Measurements from ENCODE around the gene ABCG5.

The ABCG5 gene

DNA sequence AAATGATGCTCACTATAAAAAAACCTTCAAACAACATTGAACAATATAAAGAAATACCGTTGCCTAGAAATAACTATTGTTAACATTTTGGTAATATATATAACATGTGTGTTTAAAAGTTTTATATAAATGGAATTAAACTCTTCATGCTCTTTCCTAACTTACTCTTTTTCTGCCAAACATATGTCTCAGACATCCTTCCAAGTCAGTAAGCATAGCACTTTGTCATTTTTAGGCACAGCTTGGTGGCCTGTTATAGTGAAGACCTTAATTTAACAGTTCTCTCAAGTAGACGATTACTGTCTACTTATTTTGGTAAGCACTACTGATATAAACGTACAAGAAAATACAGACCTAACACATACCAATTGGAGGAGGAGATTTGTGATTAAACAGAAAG is 23.9 kb downstream of the ABCG5 start:
- Mint-ChIP-seq H3K4me3 (no peak overlapping the region), H3K27ac (ENCODE audit: low read depth) (no peak overlapping the region), H3K4me1 (no peaks in the 10 kb centered on the region), H3K36me3 (ENCODE audit: insufficient read depth) (no peaks in the 10 kb centered on the region), H3K9me3 (no peaks in the 10 kb centered on the region), H3K27me3 (no peaks in the 10 kb centered on the region)
- DNase-seq (ENCODE audit: low spot score in 2 of 2) (no peak), ATAC-seq (replicated peaks; ENCODE audit: extremely low read depth, poor library complexity, severe bottlenecking) (no peak)

DNA sequence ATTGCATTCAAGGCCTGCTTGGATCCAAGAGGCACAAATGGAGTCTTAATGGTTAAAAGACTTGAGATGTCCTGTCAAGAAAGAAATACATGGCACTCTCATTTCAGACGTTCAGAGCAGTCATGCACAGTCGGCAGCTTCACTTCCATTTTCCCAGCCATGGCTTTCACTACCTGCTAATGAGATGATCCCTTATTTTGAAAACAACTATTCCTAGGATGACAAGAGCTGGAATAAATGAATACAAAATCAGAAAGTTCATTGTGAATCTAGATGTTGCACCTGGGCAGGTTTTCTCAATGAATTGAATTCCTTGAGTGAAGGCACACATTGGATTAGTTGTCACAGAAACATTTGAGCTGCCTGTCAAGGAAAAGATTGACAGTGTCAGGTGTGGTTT is 25.7 kb downstream of the ABCG5 start:
- DNase-seq (ENCODE audit: low spot score in 2 of 2) (no peak), ATAC-seq (replicated peaks; ENCODE audit: extremely low read depth, poor library complexity, severe bottlenecking) (no peak)
- Mint-ChIP-seq H3K27ac (ENCODE audit: low read depth) (no peak overlapping the region), H3K4me3 (no peak overlapping the region), H3K9me3 (no peaks in the 10 kb centered on the region), H3K36me3 (ENCODE audit: insufficient read depth) (no peaks in the 10 kb centered on the region), H3K4me1 (no peaks in the 10 kb centered on the region), H3K27me3 (no peaks in the 10 kb centered on the region)

DNA sequence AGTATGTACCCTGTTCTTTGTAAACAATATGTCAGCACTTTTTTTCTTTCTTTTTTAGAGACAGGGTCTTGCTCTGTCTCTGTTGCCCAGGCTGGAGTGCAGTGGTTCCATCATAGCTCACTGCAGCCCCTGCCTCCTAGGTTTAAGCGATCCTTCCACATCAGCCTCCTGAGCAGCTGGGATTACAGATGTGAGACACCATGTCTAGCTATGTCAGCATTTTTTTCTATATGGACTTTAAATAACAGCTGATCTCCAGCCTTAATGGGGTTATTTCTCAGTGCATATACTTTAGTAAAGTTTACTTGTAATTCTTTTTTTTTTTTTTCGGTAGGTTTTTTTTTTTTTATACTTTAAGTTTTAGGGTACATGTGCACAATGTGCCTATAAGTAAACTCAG is 26.6 kb downstream of the ABCG5 start:
- no peak for DNase-seq (ENCODE audit: low spot score in 2 of 2)
- H3K36me3 Mint-ChIP-seq (ENCODE audit: insufficient read depth) = peaks cover 1% of the 10 kb centered on the region
- no peaks in the 10 kb centered on the region for H3K4me1 Mint-ChIP-seq
- H3K27me3 Mint-ChIP-seq = no peaks in the 10 kb centered on the region
- H3K27ac Mint-ChIP-seq (ENCODE audit: low read depth) = no peak overlapping the region
- H3K4me3 Mint-ChIP-seq = no peak overlapping the region
- ATAC-seq (replicated peaks; ENCODE audit: extremely low read depth, poor library complexity, severe bottlenecking) = no peak
- H3K9me3 Mint-ChIP-seq = no peaks in the 10 kb centered on the region

DNA sequence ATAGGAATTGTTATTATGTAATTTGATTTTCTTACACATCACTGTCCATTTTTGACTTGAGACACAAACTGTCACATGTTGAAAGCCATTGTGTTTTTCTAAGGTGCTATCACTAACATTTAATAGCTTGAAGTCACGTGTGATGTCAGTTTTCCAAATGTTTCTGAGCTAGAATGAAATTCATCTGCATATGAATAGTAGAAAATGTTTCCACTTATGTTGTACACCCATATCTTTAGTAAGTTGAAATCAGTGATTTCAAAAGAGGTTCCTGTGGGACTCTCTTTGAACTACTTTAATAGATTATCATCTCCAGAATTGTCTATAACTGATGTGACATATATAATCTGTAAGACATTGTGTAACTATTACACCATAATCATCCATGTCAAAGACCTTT is 27.8 kb downstream of the ABCG5 start:
- ATAC-seq (replicated peaks; ENCODE audit: extremely low read depth, poor library complexity, severe bottlenecking) = no peak
- H3K9me3 Mint-ChIP-seq = no peaks in the 10 kb centered on the region
- peaks cover 4% of the 10 kb centered on the region for H3K36me3 Mint-ChIP-seq (ENCODE audit: insufficient read depth)
- H3K27ac Mint-ChIP-seq (ENCODE audit: low read depth) = no peak overlapping the region
- no peaks in the 10 kb centered on the region for H3K4me1 Mint-ChIP-seq
- H3K4me3 Mint-ChIP-seq = no peak overlapping the region
- DNase-seq (ENCODE audit: low spot score in 2 of 2) = no peak
- H3K27me3 Mint-ChIP-seq = no peaks in the 10 kb centered on the region

DNA sequence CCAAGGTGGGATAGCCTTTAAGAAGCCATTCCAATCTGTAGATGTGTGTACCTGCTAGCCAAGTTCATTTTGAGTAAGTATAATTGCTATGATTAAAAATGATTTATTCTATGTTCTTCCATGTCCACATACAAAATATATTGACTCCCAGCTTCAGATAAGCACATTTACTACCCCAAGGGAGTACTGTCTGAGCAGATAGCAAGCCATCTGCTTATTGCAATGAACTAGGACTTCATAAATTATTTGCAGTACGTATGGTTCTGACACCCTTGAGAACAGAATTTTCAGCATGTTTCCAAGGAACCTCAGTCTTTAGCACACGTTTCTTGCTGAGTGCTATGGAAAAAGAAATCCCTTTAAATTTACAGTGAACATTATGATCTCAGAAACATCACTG is 28.2 kb downstream of the ABCG5 start:
- Mint-ChIP-seq H3K4me3 (no peak overlapping the region), H3K36me3 (ENCODE audit: insufficient read depth) (peaks cover 4% of the 10 kb centered on the region), H3K27ac (ENCODE audit: low read depth) (no peak overlapping the region), H3K27me3 (no peaks in the 10 kb centered on the region), H3K9me3 (no peaks in the 10 kb centered on the region), H3K4me1 (no peaks in the 10 kb centered on the region)
- ATAC-seq (replicated peaks; ENCODE audit: extremely low read depth, poor library complexity, severe bottlenecking) (no peak), DNase-seq (ENCODE audit: low spot score in 2 of 2) (no peak)

DNA sequence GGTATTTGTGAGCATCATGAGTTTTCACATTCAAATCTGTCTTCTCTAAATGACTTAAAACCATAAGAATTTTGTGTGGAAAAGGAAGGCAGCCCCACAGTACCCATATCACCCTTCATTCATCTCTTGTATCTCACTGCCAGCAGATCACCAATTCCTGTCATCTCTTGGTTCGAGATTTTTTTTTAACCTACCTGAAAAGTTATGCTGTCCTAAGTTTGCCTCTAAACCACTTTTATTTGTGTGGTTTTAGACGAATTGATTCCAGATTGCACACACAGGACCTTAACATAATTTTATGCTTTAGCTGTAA is 32.0 kb downstream of the ABCG5 start:
- H3K4me3 Mint-ChIP-seq = no peak overlapping the region
- H3K9me3 Mint-ChIP-seq = no peaks in the 10 kb centered on the region
- H3K4me1 Mint-ChIP-seq = no peaks in the 10 kb centered on the region
- H3K36me3 Mint-ChIP-seq (ENCODE audit: insufficient read depth) = peaks cover 8% of the 10 kb centered on the region
- no peak for ATAC-seq (replicated peaks; ENCODE audit: extremely low read depth, poor library complexity, severe bottlenecking)
- no peak overlapping the region for H3K27ac Mint-ChIP-seq (ENCODE audit: low read depth)
- no peak for DNase-seq (ENCODE audit: low spot score in 2 of 2)
- H3K27me3 Mint-ChIP-seq = no peaks in the 10 kb centered on the region

DNA sequence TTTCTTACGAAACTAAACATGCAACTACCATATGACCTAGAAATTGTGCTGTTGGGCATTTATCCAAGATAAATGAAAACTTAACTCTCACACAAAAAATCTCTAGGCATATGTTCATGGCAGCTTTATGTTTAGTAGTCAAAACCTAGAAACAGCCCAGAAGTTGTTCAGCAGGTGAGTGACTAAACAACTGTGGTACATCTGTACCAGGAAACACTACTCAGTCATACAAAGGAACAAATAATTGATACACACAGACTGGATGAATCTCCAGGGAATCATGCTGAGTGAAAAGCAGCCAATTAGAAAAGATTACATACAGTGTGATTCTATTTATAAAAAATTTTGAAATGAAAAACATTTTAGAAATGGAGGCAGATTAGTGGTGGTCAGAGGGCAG is 35.5 kb downstream of the ABCG5 start:
- no peak for ATAC-seq (replicated peaks; ENCODE audit: extremely low read depth, poor library complexity, severe bottlenecking)
- DNase-seq (ENCODE audit: low spot score in 2 of 2) = no peak
- H3K9me3 Mint-ChIP-seq = no peaks in the 10 kb centered on the region
- H3K4me1 Mint-ChIP-seq = no peaks in the 10 kb centered on the region
- no peak overlapping the region for H3K27ac Mint-ChIP-seq (ENCODE audit: low read depth)
- H3K36me3 Mint-ChIP-seq (ENCODE audit: insufficient read depth) = peaks cover 8% of the 10 kb centered on the region
- H3K4me3 Mint-ChIP-seq = no peak overlapping the region
- H3K27me3 Mint-ChIP-seq = no peaks in the 10 kb centered on the region

DNA sequence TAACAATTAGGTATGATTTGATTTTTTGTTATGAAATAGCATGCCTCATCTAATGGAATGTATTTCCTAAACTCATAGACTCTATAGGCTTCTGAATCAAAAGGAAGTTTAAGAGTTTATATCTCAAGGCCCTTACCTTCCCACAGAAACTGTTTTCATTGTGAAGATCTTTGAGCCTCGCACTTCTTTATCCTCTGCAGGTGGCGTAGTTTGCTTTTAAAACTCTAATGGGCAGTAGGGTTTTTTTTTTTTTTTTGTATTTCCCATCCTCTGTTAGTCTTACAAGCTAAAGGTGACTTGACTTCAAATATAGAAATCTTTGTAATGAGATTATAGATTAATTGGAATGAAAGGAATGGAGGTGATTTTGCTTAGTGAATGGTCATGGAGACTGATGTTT is 36.5 kb downstream of the ABCG5 start:
- no peaks in the 10 kb centered on the region for H3K9me3 Mint-ChIP-seq
- H3K36me3 Mint-ChIP-seq (ENCODE audit: insufficient read depth) = peaks cover 7% of the 10 kb centered on the region
- DNase-seq (ENCODE audit: low spot score in 2 of 2) = no peak
- H3K27ac Mint-ChIP-seq (ENCODE audit: low read depth) = no peak overlapping the region
- ATAC-seq (replicated peaks; ENCODE audit: extremely low read depth, poor library complexity, severe bottlenecking) = no peak
- no peaks in the 10 kb centered on the region for H3K27me3 Mint-ChIP-seq
- H3K4me3 Mint-ChIP-seq = no peak overlapping the region
- no peaks in the 10 kb centered on the region for H3K4me1 Mint-ChIP-seq

DNA sequence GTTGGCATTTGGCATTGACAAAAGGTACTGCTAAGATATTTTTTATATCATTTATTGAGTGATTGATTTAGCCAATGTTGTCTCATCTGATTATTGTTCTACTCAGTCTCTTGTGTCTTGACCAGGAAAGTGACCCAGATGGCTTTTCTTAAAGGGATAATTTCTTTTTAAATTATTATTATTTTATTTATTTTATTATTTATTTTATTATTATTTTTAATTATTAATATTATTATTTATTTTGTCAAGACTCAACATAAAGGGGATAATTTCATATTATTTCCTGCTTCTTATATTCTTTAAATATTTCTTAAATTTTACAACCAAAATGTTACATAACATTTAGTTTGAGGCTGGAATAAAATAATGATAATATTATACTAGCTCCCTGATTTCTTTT is 37.7 kb downstream of the ABCG5 start:
- Mint-ChIP-seq H3K4me3 (no peak overlapping the region), H3K27me3 (no peaks in the 10 kb centered on the region), H3K4me1 (no peaks in the 10 kb centered on the region), H3K9me3 (no peaks in the 10 kb centered on the region), H3K27ac (ENCODE audit: low read depth) (no peak overlapping the region), H3K36me3 (ENCODE audit: insufficient read depth) (peaks cover 4% of the 10 kb centered on the region)
- no peak for ATAC-seq (replicated peaks; ENCODE audit: extremely low read depth, poor library complexity, severe bottlenecking)
- no peak for DNase-seq (ENCODE audit: low spot score in 2 of 2)

DNA sequence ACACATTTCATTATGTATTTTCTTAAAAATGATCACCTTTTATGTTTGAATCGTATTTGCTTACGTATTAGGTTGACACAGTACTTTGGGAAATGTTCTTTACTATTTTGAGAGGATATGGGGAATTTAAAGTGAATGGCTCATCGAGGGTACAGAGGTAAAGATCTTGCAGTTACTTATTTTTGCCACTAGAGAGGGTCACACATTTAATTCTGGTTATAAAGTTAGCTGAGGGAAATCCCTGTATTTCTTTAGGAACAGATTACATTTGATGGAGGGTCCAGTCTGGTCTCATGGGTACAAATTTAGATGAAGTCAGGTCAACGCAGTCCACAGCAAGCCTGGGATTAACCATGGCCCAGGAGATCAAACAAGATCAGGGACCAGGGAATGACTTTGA is 40.3 kb downstream of the ABCG5 start:
- ATAC-seq (replicated peaks; ENCODE audit: extremely low read depth, poor library complexity, severe bottlenecking) (no peak), DNase-seq (ENCODE audit: low spot score in 2 of 2) (no peak)
- Mint-ChIP-seq H3K9me3 (no peaks in the 10 kb centered on the region), H3K4me1 (no peaks in the 10 kb centered on the region), H3K36me3 (ENCODE audit: insufficient read depth) (peaks cover 3% of the 10 kb centered on the region), H3K27ac (ENCODE audit: low read depth) (no peak overlapping the region), H3K4me3 (no peak overlapping the region), H3K27me3 (no peaks in the 10 kb centered on the region)

DNA sequence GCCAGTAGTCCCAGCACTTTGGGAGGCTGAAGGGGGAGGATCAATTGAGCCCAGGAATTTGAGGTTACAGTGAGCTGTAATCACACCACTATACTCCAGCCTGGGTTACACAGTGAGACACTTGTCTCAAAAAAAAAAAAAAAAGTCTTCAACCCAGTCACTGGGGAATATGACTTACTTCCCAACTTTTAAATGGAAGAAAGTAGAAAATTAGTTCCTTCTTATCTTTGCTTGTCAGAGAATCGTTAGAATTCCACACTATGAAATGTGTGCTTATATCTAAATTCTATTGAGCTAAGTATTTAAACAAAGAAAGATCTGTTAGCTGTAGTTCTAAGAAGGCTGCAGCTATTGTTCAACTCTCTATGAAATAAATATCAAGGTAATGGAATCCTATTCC is 42.4 kb downstream of the ABCG5 start:
- Mint-ChIP-seq H3K9me3 (no peaks in the 10 kb centered on the region), H3K4me1 (no peaks in the 10 kb centered on the region), H3K36me3 (ENCODE audit: insufficient read depth) (peaks cover 1% of the 10 kb centered on the region), H3K27me3 (no peaks in the 10 kb centered on the region), H3K27ac (ENCODE audit: low read depth) (no peak overlapping the region), H3K4me3 (no peak overlapping the region)
- ATAC-seq (replicated peaks; ENCODE audit: extremely low read depth, poor library complexity, severe bottlenecking) (no peak), DNase-seq (ENCODE audit: low spot score in 2 of 2) (no peak)

DNA sequence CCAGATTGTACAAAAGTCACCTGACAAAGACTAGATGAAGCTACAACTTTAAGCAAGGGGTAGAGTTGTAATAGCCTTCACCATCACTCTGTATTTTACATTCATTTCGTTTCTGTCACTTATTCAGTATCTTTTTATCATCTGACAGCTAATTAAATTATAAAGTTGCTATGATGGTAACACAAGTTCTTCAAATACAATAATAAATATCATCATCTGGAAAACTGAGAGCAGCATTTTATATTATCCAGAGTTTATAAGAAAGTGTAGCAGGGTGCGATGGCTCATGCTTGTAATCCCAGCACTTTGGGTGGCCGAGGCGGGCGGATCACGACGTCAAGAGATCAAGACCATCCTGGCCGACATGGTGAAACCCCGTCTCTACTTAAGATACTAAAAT is 43.7 kb downstream of the ABCG5 start:
- DNase-seq (ENCODE audit: low spot score in 2 of 2) = no peak
- H3K4me1 Mint-ChIP-seq = no peaks in the 10 kb centered on the region
- no peak overlapping the region for H3K27ac Mint-ChIP-seq (ENCODE audit: low read depth)
- peaks cover 3% of the 10 kb centered on the region for H3K36me3 Mint-ChIP-seq (ENCODE audit: insufficient read depth)
- H3K9me3 Mint-ChIP-seq = no peaks in the 10 kb centered on the region
- H3K27me3 Mint-ChIP-seq = no peaks in the 10 kb centered on the region
- H3K4me3 Mint-ChIP-seq = no peak overlapping the region
- ATAC-seq (replicated peaks; ENCODE audit: extremely low read depth, poor library complexity, severe bottlenecking) = no peak

DNA sequence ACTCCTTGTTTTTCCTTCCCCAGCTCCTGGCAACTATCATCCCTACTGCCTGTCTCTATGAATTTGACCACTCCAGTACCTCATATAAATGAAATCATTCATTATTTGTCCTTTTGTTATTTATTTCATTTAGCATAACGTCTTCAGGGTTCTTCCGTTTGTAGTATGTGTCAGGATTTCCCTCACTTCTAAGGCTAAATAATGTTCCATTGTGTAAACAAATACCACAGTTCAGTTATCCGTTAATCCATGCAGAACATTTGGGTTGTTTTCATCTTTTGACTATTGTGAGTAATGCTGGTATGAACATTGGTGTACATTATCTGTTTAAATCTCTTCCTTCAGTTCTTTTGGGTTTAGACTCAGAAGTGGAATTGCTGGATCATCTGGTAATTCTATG is 46.0 kb downstream of the ABCG5 start:
- no peaks in the 10 kb centered on the region for H3K27me3 Mint-ChIP-seq
- DNase-seq (ENCODE audit: low spot score in 2 of 2) (no peak), ATAC-seq (replicated peaks; ENCODE audit: extremely low read depth, poor library complexity, severe bottlenecking) (no peak)
- no peaks in the 10 kb centered on the region for H3K4me1 Mint-ChIP-seq
- no peaks in the 10 kb centered on the region for H3K9me3 Mint-ChIP-seq
- H3K36me3 Mint-ChIP-seq (ENCODE audit: insufficient read depth) = peaks cover 5% of the 10 kb centered on the region
- H3K4me3 Mint-ChIP-seq = no peak overlapping the region
- no peak overlapping the region for H3K27ac Mint-ChIP-seq (ENCODE audit: low read depth)

DNA sequence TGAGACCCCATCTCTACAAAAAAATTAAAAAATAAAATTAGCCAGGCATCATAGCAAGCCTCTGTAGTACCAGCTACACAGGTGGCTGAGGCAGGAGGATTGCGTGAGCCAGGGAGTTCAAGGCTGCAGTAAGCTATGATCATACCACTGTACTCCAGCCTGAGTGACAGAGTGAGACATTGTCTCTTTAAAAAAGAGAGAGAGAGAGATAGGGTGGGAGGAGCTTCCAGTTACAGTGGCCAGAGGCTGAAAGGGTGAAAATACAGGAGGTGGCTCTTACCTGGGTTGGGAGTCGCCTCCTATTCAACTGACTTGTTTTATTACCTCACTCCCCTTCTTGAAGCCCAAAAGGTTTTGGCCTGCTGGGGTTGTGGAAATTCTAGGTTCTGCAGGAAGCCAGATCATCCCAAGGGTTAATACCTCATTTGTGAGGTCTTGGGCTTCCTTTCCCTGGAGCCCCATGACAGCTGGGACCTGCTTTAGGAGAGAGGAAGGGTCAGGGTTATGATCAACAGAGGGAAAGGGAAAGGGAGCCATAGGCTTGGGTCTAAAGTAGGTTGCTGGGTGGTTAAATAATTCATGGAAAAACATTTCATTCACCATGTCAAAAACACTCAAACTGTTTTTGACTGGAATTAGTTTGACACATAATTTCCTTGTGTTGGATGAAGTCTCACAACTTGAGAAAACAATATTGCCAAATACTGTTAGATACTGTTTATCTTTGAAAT is 47.4 kb downstream of the ABCG5 start:
- no peaks in the 10 kb centered on the region for H3K27me3 Mint-ChIP-seq
- H3K27ac Mint-ChIP-seq (ENCODE audit: low read depth) = no peak overlapping the region
- H3K9me3 Mint-ChIP-seq = no peaks in the 10 kb centered on the region
- H3K4me1 Mint-ChIP-seq = no peaks in the 10 kb centered on the region
- no peak for DNase-seq (ENCODE audit: low spot score in 2 of 2)
- ATAC-seq (replicated peaks; ENCODE audit: extremely low read depth, poor library complexity, severe bottlenecking) = no peak
- H3K36me3 Mint-ChIP-seq (ENCODE audit: insufficient read depth) = peaks cover 5% of the 10 kb centered on the region
- no peak overlapping the region for H3K4me3 Mint-ChIP-seq
